Measurements from ENCODE around the gene ABCA2. TPM values are rescaled to one million over a fixed set of nuclear protein-coding genes. Genes with fewer than 3 reads are reported as not detected.

ABCA2 gene
- total RNA-seq, 1 donor from 2014 or later, result 102 TPM

DNA sequence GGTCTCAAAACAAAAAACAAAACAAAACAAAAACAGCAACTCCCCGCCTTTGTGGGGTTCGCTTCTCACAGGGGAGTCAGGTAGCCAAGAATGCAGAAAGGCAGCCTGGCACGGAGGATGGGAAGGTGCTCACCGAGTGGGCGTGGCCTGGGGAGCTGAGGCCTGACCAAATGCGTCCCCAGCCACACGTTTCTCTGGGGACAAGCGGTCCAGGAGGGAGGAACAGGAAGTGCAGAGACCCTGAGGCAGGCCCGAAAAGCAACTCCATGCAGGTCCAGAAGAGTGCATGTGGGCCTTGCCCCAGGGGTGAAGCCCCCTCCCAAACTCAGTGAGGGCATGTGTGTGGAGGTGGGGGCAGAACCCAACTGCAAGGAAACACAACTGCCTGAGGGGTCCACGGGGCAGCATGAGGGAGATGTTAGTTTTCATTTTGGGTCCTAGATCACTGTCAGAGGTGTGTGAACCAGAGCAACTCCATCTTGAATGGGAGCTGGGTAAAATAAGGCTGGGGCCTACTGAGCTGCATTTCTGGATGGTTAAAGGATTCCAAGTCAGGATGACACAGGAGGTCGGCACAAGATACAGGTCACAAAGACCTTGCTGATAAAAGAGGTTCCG is 46.7 kb upstream of the ABCA2 start:
- Histone ChIP-seq H3K27me3 (peaks cover under 1% of the 10 kb centered on the region), H3K4me3 (no peak overlapping the region), H3K4me1 (peaks cover 5 to 16% of the 10 kb centered on the region in 2 donors), H3K36me3 (peaks cover 0 to 7% of the 10 kb centered on the region in 2 donors), H3K27ac (no peak overlapping the region), H3K9me3 (no peaks in the 10 kb centered on the region)
- intact Hi-C loops (cut with DNase I), result no loop called here
- TF ChIP-seq, protein P1, sequence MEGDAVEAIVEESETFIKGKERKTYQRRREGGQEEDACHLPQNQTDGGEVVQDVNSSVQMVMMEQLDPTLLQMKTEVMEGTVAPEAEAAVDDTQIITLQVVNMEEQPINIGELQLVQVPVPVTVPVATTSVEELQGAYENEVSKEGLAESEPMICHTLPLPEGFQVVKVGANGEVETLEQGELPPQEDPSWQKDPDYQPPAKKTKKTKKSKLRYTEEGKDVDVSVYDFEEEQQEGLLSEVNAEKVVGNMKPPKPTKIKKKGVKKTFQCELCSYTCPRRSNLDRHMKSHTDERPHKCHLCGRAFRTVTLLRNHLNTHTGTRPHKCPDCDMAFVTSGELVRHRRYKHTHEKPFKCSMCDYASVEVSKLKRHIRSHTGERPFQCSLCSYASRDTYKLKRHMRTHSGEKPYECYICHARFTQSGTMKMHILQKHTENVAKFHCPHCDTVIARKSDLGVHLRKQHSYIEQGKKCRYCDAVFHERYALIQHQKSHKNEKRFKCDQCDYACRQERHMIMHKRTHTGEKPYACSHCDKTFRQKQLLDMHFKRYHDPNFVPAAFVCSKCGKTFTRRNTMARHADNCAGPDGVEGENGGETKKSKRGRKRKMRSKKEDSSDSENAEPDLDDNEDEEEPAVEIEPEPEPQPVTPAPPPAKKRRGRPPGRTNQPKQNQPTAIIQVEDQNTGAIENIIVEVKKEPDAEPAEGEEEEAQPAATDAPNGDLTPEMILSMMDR (IDR thresholded peaks at IDR 0.05), result no peak
- no peak for DNase-seq (ENCODE audit: low spot score in 2 of 2)

DNA sequence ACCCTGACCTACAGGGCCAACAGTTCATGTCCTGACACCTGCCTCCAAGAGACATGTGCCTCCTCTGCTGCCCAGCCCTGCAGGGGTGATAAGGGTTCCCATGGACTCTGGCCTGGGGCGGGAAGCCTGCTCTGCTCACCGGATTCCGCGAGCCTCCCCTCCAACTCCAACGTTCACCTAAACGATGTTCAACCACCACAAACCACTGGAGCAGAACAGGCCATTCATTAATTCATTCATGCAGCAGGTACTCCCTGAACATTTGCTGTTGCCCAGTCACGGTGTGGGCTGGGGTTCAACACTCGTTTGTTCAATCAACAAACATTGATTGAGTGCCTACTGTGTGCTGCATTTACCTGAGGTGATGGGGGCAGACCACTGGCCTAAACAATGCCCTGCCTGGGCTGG is 46.0 kb upstream of the ABCA2 start:
- TF ChIP-seq, protein P1 (IDR thresholded peaks at IDR 0.05), result no peak

DNA sequence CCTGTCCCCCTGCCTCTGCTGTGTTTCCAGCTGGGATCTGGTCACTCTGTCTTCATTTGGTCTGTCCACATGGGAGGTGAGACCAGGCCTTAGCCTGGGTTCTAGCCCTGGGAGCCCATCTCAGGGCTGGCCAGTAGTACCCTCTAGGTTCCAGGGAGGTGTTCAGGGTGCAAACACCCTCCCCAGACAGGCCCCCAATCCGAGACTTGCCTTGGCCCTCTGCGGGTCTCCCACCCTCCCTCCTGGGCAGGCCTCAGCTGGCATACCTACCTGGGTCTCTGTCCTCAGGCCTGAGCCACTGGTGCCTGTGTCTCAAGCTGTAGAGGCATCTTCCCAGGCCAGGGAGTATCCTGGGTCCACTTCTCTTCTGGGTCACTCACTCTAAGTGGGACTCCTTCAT is 43.2 kb upstream of the ABCA2 start:
- Histone ChIP-seq H3K27ac (no peak overlapping the region), H3K4me1 (peaks cover 0 to 6% of the 10 kb centered on the region in 2 donors), H3K36me3 (no peaks in the 10 kb centered on the region), H3K27me3 (peaks cover 15% of the 10 kb centered on the region), H3K4me3 (no peak overlapping the region), H3K9me3 (no peaks in the 10 kb centered on the region)
- intact Hi-C loops (cut with DNase I), result no loop called here
- no peak for DNase-seq (ENCODE audit: low spot score in 2 of 2)
- TF ChIP-seq, protein P1 (IDR thresholded peaks at IDR 0.05), result no peak

More for the DNA sequence above, 46.0 kb upstream of the ABCA2 start:
- no peak for DNase-seq (ENCODE audit: low spot score in 2 of 2)
- peaks cover 8% of the 10 kb centered on the region for H3K27me3 ChIP-seq
- peaks cover 5 to 16% of the 10 kb centered on the region in 2 donors for H3K4me1 ChIP-seq
- H3K4me3 ChIP-seq, result no peak overlapping the region
- H3K36me3 ChIP-seq, result no peaks in the 10 kb centered on the region
- intact Hi-C loops (cut with DNase I), result no loop called here
- no peaks in the 10 kb centered on the region for H3K9me3 ChIP-seq
- no peak overlapping the region for H3K27ac ChIP-seq

DNA sequence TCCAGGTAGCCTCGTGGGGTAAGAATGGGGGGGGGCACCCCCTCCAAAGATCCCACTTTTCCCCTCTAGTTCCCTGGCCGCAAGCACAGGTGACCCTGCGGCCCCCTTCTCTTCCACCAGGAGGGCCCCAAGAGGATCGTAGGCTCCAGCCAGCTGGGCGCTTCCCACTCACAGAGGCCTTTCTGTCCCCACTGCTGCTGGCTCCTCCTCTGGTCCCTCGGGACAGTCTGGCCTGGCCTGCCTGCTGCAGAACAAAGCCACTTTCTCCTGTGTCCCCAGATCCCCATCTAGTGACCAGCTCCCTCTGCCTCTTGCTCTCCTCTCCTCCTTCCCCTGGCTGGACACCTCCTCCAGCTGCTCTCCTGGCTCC is 42.9 kb upstream of the ABCA2 start:
- Histone ChIP-seq H3K36me3 (no peaks in the 10 kb centered on the region), H3K4me1 (peaks cover 0 to 6% of the 10 kb centered on the region in 2 donors), H3K4me3 (peak overlapping the region; percentile 47 to 63), H3K27me3 (peaks cover 15% of the 10 kb centered on the region), H3K27ac (no peak overlapping the region), H3K9me3 (no peaks in the 10 kb centered on the region)
- intact Hi-C loops (cut with DNase I), result no loop called here
- DNase-seq (ENCODE audit: low spot score in 2 of 2), result no peak
- TF ChIP-seq, protein P1 (IDR thresholded peaks at IDR 0.05), result no peak

DNA sequence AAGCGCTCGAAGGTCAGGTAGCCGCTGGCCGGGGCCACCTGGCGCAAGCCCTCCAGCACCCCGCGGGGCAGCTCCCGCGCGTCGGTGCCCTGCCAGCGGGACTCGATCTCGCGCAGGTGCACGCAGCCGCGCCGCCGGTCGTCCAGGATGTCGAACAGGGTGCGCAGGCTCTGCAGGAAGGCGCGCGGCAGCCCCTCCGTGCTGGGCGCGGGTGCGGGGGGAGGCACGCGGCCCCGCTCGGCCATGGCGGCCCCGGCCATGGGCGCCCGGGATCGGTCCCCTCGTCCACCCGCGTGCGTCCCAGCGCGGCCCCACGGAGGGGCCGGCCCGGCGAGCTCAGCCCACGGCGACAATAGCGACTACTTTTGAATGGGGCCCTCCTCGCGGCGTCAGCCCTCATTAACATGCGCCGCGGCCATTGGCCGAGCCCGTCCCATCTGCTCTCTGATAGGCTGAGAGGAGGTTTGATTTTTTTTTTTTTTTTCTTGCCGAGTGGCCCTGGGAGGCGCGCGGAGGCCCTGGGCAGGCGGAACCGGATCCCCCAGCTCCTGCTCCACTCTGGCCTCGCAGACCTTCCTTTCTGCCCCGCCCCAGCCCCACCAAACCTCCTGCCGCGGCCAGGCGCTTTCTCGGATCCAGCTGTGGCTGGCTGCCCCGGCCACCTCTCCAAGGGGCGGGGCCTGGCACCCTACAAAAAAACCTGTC is 42.3 kb upstream of the ABCA2 start, which contains the start of gene SAPCD2:
Gene SAPCD2 (minus strand): TSS at position 357 of the 705 bp plus-strand sequence. CDS start 97 bp downstream, at position 260.
- peak; percentile 47 to 90 for DNase-seq (ENCODE audit: low spot score in 2 of 2)
- no peaks in the 10 kb centered on the region for H3K9me3 ChIP-seq
- H3K36me3 ChIP-seq, result no peaks in the 10 kb centered on the region
- intact Hi-C loops (cut with DNase I), result no loop called here
- peaks cover 15% of the 10 kb centered on the region for H3K27me3 ChIP-seq
- peak within 1 kb of the TSS; percentile 47 to 63 for H3K4me3 ChIP-seq
- TF ChIP-seq, protein P1 (IDR thresholded peaks at IDR 0.05), result no peak
- H3K4me1 ChIP-seq, result peaks cover 0 to 6% of the 10 kb centered on the region in 2 donors
- H3K27ac ChIP-seq, result no peak within 1 kb of the TSS

All from ascending aorta (tissue), 2 donors.